H1 (cell line): ENCODE results near the gene VWF. TPM values are rescaled to one million over a fixed set of nuclear protein-coding genes. Genes with fewer than 3 reads are reported as not detected.

Source experiments
- CTCF ChIA-PET: fragments of 300-600 bp; sonication (Branson Sonifier 250); formaldehyde crosslinking; loops from one replicate; lab custom pipeline; 2021; ENCODE audit not compliant: partially characterized antibody; lab: Charles Lee
- POLR2A ChIA-PET: fragments of 300-600 bp; sonication (Branson Sonifier 250); formaldehyde crosslinking; loops from one replicate; lab custom pipeline; 2021; ENCODE audit warnings: inconsistent platforms; ENCODE audit not compliant: partially characterized antibody; lab: Charles Lee
- DNase-seq, 2 experiments: peaks; one replicate each; pipeline versions ENCODE4 v3.0.0 to v3.0.0-alpha.2; 2010 to 2022; ENCODE audit warnings: low spot score in 2 of 2, low read depth in 1 of 2, mixed read lengths in 1 of 2
- FAIRE-seq: peaks from 2 replicates; lab custom pipeline; 2011; peaks lifted over from hg19 to GRCh38; lab: Jason Lieb, UNC
- H2AFZ ChIP-seq: 2 replicates; pipeline ENCODE4 v1.8.1; 2012; ENCODE audit warnings: low read length, inconsistent platforms
- H2AK5ac ChIP-seq: 2 replicates; pipeline ENCODE4 v1.6.1; 2013; ENCODE audit warnings: low read depth, low read length
- H2BK120ac ChIP-seq: replicated peaks from 2 replicates; pipeline ENCODE3; 2013; ENCODE audit warnings: low read depth, low read length, inconsistent platforms
- H2BK12ac ChIP-seq: 2 replicates; pipeline ENCODE4 v1.6.1; 2013; ENCODE audit warnings: low read depth, low read length
- H2BK15ac ChIP-seq: 2 replicates; pipeline ENCODE4 v1.6.1; 2013; ENCODE audit warnings: low read length
- H2BK20ac ChIP-seq: 2 replicates; pipeline ENCODE4 v1.6.1; 2013; ENCODE audit warnings: low read length
- H2BK5ac ChIP-seq: 2 replicates; pipeline ENCODE4 v1.6.1; 2013; ENCODE audit warnings: low read depth, low read length
- H3K14ac ChIP-seq: 2 replicates; pipeline ENCODE4 v1.6.1; 2013; ENCODE audit warnings: inconsistent platforms; ENCODE audit not compliant: insufficient read length
- H3K18ac ChIP-seq: 2 replicates; pipeline ENCODE4 v1.6.1; 2013; ENCODE audit warnings: low read length; ENCODE audit errors: extremely low read depth
- H3K23ac ChIP-seq: 2 replicates; pipeline ENCODE4 v1.6.1; 2013; ENCODE audit warnings: inconsistent platforms; ENCODE audit not compliant: insufficient read length
- H3K23me2 ChIP-seq: 2 replicates; pipeline ENCODE4 v1.6.1; 2013; ENCODE audit warnings: low read depth, low read length
- H3K27ac ChIP-seq: 2 replicates; pipeline ENCODE4 v1.6.1; 2011; ENCODE audit warnings: low read depth, low read length, inconsistent platforms
- H3K27me3 ChIP-seq, 4 experiments: replicated peaks in 1 of 4; 1 replicate in 1 of 4; 2 replicates in 3 of 4; pipeline versions ENCODE4 v1.6.1 to v1.8.1; 2011 to 2013; ENCODE audit warnings: low read length in 3 of 4, mild to moderate bottlenecking in 3 of 4, inconsistent platforms in 2 of 4, mixed read lengths in 2 of 4, moderate library complexity in 1 of 4; ENCODE audit not compliant: control insufficient read depth in 3 of 4, insufficient read depth in 3 of 4; ENCODE audit errors: extremely low read depth in 1 of 4
- H3K36me3 ChIP-seq, 4 experiments: 2 replicates each; pipeline versions ENCODE4 v1.6.1 to v1.8.1; 2011 to 2013; ENCODE audit warnings: mild to moderate bottlenecking in 4 of 4, low read length in 3 of 4, moderate library complexity in 2 of 4, control low read depth in 1 of 4, inconsistent platforms in 1 of 4; ENCODE audit not compliant: insufficient read depth in 4 of 4, control insufficient read depth in 2 of 4
- H3K4ac ChIP-seq: replicated peaks from 2 replicates; pipeline ENCODE3; 2013; ENCODE audit warnings: low read length, low read depth, mixed read lengths, inconsistent platforms; ENCODE audit not compliant: insufficient read length
- H3K4me1 ChIP-seq, 4 experiments: replicated peaks in 1 of 4; 1 replicate in 1 of 4; 2 replicates in 3 of 4; pipeline versions ENCODE4 v1.6.1 to v1.8.1; 2011 to 2013; ENCODE audit warnings: low read length in 3 of 4, inconsistent platforms in 2 of 4, mixed read lengths in 1 of 4; ENCODE audit not compliant: insufficient read depth in 4 of 4, control insufficient read depth in 3 of 4
- H3K4me2 ChIP-seq, 2 experiments: 2 replicates each; pipeline versions ENCODE4 v1.6.1 to v1.8.1; 2011 to 2013; ENCODE audit warnings: low read depth in 2 of 2, low read length in 2 of 2, control low read depth in 1 of 2, inconsistent platforms in 1 of 2, mild to moderate bottlenecking in 1 of 2; ENCODE audit not compliant: insufficient read depth in 1 of 2
- H3K4me3 ChIP-seq, 4 experiments: fragments of 200-600, 300-600 bp in 1 of 4; sonication (generic), shearing (Covaris generic), sonication (Bioruptor Twin) in 1 of 4; 2 replicates each; pipeline versions ENCODE4 v1.5.1 to v1.8.1; 2011 to 2016; ENCODE audit warnings: low read length in 4 of 4, low read depth in 3 of 4, control low read depth in 2 of 4, inconsistent platforms in 2 of 4, mild to moderate bottlenecking in 2 of 4, mixed read lengths in 1 of 4, moderate library complexity in 1 of 4; ENCODE audit not compliant: insufficient read depth in 2 of 4; ENCODE audit errors: extremely low read depth in 1 of 4
- H3K56ac ChIP-seq: replicated peaks from 2 replicates; pipeline ENCODE3; 2013; ENCODE audit warnings: low read depth, mild to moderate bottlenecking, mixed read lengths, low read length, inconsistent platforms; ENCODE audit not compliant: insufficient read length
- H3K79me1 ChIP-seq: 2 replicates; pipeline ENCODE4 v1.6.1; 2013; ENCODE audit warnings: low read depth, low read length, control low read depth
- H3K79me2 ChIP-seq, 2 experiments: 2 replicates each; pipeline versions ENCODE4 v1.6.1 to v1.8.1; 2012 to 2013; ENCODE audit warnings: low read length in 2 of 2, mild to moderate bottlenecking in 2 of 2, inconsistent platforms in 1 of 2; ENCODE audit not compliant: insufficient read depth in 2 of 2, control insufficient read depth in 1 of 2
- H3K9ac ChIP-seq, 4 experiments: replicated peaks in 1 of 4; 1 replicate in 1 of 4; 2 replicates in 3 of 4; pipeline versions ENCODE4 v1.6.1 to v1.8.1; 2011 to 2013; ENCODE audit warnings: low read depth in 3 of 4, low read length in 3 of 4, control low read depth in 2 of 4, mild to moderate bottlenecking in 2 of 4, moderate library complexity in 2 of 4, inconsistent platforms in 1 of 4; ENCODE audit errors: extremely low read depth in 1 of 4
- H3K9me3 ChIP-seq, 2 experiments: 2 replicates each; pipeline versions ENCODE4 v1.6.1 to v1.8.1; 2012 to 2013; ENCODE audit warnings: mild to moderate bottlenecking in 2 of 2, moderate library complexity in 2 of 2, control low read depth in 1 of 2, inconsistent platforms in 1 of 2, low read depth in 1 of 2, low read length in 1 of 2, mixed read lengths in 1 of 2; ENCODE audit not compliant: insufficient read depth in 2 of 2
- H4K20me1 ChIP-seq, 2 experiments: replicated peaks in 1 of 2; 2 replicates each; pipeline versions ENCODE3 to v1.8.1; 2011 to 2013; ENCODE audit warnings: inconsistent platforms in 2 of 2, low read length in 2 of 2, mild to moderate bottlenecking in 1 of 2; ENCODE audit not compliant: insufficient read depth in 2 of 2, control insufficient read depth in 1 of 2
- H4K5ac ChIP-seq: 2 replicates; pipeline ENCODE4 v1.6.1; 2013; ENCODE audit warnings: low read length, low read depth, mixed read lengths, inconsistent platforms; ENCODE audit not compliant: insufficient read length
- H4K8ac ChIP-seq: 2 replicates; pipeline ENCODE4 v1.8.0; 2013; ENCODE audit warnings: mild to moderate bottlenecking, moderate library complexity, low read length, inconsistent platforms; ENCODE audit not compliant: insufficient read depth; ENCODE audit errors: extremely low read depth
- H4K91ac ChIP-seq: replicated peaks from 2 replicates; pipeline ENCODE3; 2013; ENCODE audit warnings: low read length, mixed read lengths, inconsistent platforms; ENCODE audit not compliant: insufficient read length
- BRCA1 ChIP-seq: IDR thresholded peaks from 2 replicates; pipeline ENCODE4 v1.6.1; 2012; ENCODE audit warnings: low read depth, low read length, improper control_type of control experiment
- NRF1 ChIP-seq: IDR thresholded peaks from 2 replicates; pipeline ENCODE4 v1.6.1; 2011; ENCODE audit warnings: mild to moderate bottlenecking, low read depth, low read length, improper control_type of control experiment
- RAD21 ChIP-seq, 2 experiments: IDR thresholded peaks in 1 of 2; conservative IDR thresholded peaks in 1 of 2; 2 replicates each; pipeline ENCODE4 v1.6.1; 2011; ENCODE audit warnings: low read depth in 2 of 2, low read length in 2 of 2, improper control_type of control experiment in 1 of 2, inconsistent platforms in 1 of 2, mild to moderate bottlenecking in 1 of 2, moderate library complexity in 1 of 2
- WGBS, 2 experiments: shearing (Covaris generic) in 1 of 2; methylation state at CpG; one replicate each; pipeline versions ENCODE4 v1.1.6 to v1.1.7; 2013 to 2015; ENCODE audit warnings: low lambda C conversion rate in 2 of 2, mixed read lengths in 2 of 2, inconsistent platforms in 1 of 2, low coverage in 1 of 2, missing lambda C conversion rate in 1 of 2; ENCODE audit not compliant: insufficient replicate concordance in 2 of 2, insufficient coverage in 1 of 2, insufficient read length in 1 of 2; ENCODE audit errors: extremely low coverage in 1 of 2, missing lambda C conversion rate in 1 of 2; 5-methylcytosine and 5-hydroxymethylcytosine counted together
- polyA plus RNA-seq, 7 experiments: library from polyadenylated mRNA; depleted of rRNA in 3 of 7; stranded (reverse) in 5 of 7; unstranded in 2 of 7; fragments of >200 nt in 5 of 7; fragments of 200-250 nt in 2 of 7; gene quantifications; 1 replicate in 5 of 7; 2 replicates in 1 of 7; 4 replicates in 1 of 7; pipeline versions ENCODE4 v1.2.1 to v1.2.3, GENCODE V29; 2011 to 2013; ENCODE audit warnings: missing spikeins in 2 of 7, mixed read lengths in 2 of 7
- total RNA-seq: library from RNA; stranded (reverse); fragmentation: NEBNext Ultra II Directional; extraction: Animal tissue kit (Norgen Biotek cat#: 25700); gene quantifications from 2 replicates; pipeline ENCODE4 v1.2.1, GENCODE V29; 2021

The VWF gene
- total and polyA plus RNA-seq, 2 of the 8 experiments (the other 6 are each of a cell fraction or from before 2014, with no cell fraction given) = 0.39 to 0.60 TPM

DNA sequence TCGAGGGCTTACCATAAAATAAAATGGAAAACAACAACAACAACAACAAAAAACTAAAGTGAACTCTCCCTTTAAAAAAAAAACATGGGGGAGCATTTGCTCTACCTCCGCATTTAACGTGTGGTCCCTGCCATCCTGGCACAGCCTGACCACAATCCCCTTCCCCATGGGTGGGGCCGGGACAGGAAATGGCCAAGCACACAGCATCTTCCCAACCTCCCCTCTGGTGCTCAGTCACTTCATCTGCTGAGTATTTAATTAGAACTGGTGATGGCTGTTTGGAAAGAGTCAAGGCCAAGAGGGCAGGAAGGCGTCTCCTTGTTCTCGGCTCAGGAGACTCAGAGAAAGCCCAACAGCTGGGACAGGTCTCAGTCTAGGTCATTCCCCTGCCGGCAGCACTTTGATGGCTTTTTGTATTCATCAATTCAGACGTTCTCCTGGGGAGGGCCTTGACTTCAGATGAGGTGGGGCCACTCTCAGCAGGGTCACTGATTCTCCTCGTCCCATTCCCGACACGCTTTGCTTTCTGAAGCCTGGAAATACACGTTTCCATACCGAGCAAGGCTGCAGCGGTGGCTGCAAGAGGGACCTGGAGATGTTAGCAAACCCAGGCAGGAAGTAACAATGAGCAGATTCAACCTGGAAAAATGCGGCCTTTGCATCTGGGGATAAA is 223.8 kb downstream of the VWF start:
- CTCF ChIA-PET = interaction anchor here (0.9 to 2.1 kb wide), 4 partner anchors 11 to 87 kb away, joined by 3 to 11 read pairs (median 6); no protein-coding TSS in a partner anchor
- TF ChIP-seq RAD21 (IDR thresholded peaks at IDR 0.05 in 1 of 2, conservative IDR thresholded peaks at IDR 0.05 in 1 of 2; ENCODE audit: low read depth in 2 of 2, low read length in 2 of 2) = no peak
- TF ChIP-seq BRCA1 = no peak
- TF ChIP-seq NRF1 = no peak

More for the DNA sequence above, 223.8 kb downstream of the VWF start:
- H3K4me1 ChIP-seq = no peaks in the 10 kb centered on the region
- H3K23ac ChIP-seq = no peak overlapping the region
- H3K9me3 ChIP-seq = no peaks in the 10 kb centered on the region
- no peaks in the 10 kb centered on the region for H3K23me2 ChIP-seq
- H2BK5ac ChIP-seq = no peak overlapping the region
- no peak overlapping the region for H2BK12ac ChIP-seq
- H3K4ac ChIP-seq = no peak overlapping the region
- no peak overlapping the region for H3K9ac ChIP-seq
- no peak overlapping the region for H4K91ac ChIP-seq
- no peak overlapping the region for H2BK15ac ChIP-seq
- H3K4me3 ChIP-seq = no peak overlapping the region
- H3K4me2 ChIP-seq = no peak overlapping the region
- H3K14ac ChIP-seq = no peak overlapping the region
- no peaks in the 10 kb centered on the region for H3K27me3 ChIP-seq
- H4K8ac ChIP-seq = no peak overlapping the region; the same call in 1 of the 2 replicates
- no peak for FAIRE-seq
- no peak overlapping the region for H2BK20ac ChIP-seq
- no peak overlapping the region for H3K18ac ChIP-seq
- no peak for DNase-seq
- no peak overlapping the region for H2AFZ ChIP-seq
- H4K5ac ChIP-seq = no peak overlapping the region
- H2AK5ac ChIP-seq = no peak overlapping the region
- no peaks in the 10 kb centered on the region for H3K79me2 ChIP-seq
- H4K20me1 ChIP-seq = no peaks in the 10 kb centered on the region
- no peaks in the 10 kb centered on the region for H3K36me3 ChIP-seq
- H3K27ac ChIP-seq = no peak overlapping the region
- no peak overlapping the region for H2BK120ac ChIP-seq
- WGBS, 2 experiments = 75% methylated on average over 15 of the region's 15 CpGs; no CpG with 5 or more reads in 1 of the 2 experiments
- H3K56ac ChIP-seq = no peak overlapping the region
- POLR2A ChIA-PET = no interaction called here
- H3K79me1 ChIP-seq = no peaks in the 10 kb centered on the region
